HG03066 (cell line): ENCODE data around the gene SPRED1.
"Not testable (repeated sequence)": the region's sequence is repeated elsewhere in the genome, so short reads cannot be mapped to it uniquely, and the experiment has no call there.

Experiments
- ATAC-seq: cut with Tn5 transposase; IDR thresholded peaks from one replicate; pipeline ENCODE4 v1.9.1; 2021; ENCODE audit warnings: low read depth; ENCODE audit not compliant: unreplicated experiment

SPRED1 gene

DNA sequence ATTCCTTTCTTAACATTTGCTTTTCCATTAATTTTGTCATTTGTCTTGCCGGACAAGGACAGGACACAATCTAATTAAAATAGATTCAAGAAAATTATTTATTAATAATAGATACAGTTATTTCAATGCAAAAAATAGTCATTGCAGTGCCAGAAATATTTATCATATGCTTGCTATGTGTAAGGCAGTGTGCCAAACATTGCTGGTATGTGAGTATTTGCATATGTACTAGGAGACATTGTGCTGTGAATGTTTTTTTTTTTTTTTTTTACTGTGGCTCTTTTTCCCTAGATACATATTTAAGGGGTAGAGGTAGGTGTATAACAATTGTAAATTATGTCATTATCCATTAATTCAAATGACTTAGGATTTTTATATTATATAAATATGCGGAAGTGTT, 23.3 kb downstream of the SPRED1 start:
- ATAC-seq = no peak

GRCh38 chr15:38277281-38277680, 24.6 kb downstream of the SPRED1 start:
- ATAC-seq = not testable (repeated sequence)

- no peak for ATAC-seq
These were observed 28.4 kb downstream of the SPRED1 start for GRCh38 chr15:38281031-38281430.

- no peak for ATAC-seq
These were observed 30.4 kb downstream of the SPRED1 start for GRCh38 chr15:38283010-38283409.

DNA sequence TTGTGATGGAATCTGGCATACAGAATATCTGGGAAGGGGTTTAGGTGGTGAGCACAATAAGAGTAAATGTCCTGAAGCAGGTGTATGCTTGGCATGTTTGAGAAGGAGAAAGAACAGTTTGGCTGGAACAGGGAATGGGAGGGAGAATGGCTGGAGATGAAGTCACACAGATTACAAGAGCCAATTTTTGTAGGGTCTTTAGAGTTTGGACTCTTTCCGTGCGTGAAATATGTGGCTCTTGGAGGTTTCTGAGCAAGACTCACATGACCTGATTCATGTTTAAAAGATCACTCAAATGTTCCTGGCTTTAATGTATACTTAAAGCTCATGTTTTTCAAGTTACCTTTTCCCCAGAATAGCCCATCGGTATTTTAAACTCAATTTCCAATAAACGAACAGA, 32.8 kb downstream of the SPRED1 start:
- no peak for ATAC-seq

DNA sequence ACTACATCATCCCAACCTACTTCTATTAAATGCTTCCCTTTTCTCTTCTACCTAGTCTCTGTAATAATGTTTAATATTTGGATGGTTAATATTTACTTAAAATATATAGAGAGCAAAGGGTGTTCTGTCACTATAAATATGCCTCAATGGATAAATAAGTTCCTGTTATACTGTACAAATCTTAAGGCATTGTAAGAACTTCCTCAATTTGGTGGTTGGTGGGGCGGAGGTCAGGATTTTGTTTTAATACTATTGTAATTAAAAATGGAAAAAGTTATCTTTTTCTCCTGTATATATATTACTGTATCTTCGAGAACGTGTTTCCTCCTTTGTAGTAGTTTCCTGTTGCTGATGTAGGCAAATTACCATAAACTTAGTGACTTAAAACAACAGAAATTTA, 41.5 kb downstream of the SPRED1 start:
- ATAC-seq = no peak

DNA sequence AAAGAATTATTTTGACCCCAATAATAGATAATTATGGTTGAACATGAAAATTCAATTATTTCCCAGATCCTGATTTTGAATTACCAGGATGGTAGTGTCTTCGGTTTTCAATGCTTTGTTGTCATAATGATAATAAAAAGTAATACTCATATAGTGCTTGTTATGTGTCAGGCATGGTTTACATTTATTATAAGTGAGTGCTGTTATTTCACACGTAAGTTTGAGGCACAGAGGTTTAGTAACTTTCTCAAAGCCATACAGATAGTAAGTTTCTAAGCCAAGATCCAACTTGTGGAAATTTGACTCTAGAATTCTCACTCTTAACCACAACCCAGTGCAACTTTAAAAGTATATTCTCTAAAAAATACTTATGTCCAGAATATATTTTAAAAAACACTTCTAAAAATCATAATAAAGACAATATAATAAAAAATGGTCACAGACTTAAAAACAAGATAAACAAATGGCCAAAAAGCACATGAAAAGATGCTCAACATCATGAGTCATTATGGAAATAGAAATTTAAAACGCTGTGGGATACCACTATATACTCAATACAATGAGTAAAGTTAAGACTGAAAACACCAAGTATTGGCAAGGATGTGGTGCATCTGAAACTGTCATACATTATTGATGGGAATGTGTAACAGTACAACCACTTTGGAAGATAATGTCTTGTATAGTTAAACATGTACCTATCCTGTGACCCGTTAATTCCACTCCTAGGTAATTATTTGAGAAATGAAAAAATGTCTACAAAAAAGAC, 45.2 kb downstream of the SPRED1 start:
- no peak for ATAC-seq

DNA sequence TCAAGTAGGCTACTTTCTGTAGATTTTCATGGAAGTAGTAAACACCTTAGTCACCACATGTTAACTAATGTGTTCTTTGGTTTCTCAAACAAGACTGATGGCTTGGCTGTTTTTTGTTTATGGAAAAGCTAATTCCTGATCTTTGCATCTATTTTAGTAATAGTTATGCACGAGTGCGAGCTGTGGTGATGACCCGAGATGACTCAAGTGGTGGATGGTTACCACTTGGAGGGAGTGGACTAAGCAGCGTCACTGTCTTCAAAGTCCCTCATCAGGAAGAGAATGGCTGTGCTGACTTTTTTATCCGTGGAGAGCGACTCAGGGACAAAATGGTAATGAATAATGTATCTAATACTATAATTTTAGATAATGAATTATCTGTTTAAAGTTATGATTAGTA, 46.6 kb downstream of the SPRED1 start:
- ATAC-seq = no peak

DNA sequence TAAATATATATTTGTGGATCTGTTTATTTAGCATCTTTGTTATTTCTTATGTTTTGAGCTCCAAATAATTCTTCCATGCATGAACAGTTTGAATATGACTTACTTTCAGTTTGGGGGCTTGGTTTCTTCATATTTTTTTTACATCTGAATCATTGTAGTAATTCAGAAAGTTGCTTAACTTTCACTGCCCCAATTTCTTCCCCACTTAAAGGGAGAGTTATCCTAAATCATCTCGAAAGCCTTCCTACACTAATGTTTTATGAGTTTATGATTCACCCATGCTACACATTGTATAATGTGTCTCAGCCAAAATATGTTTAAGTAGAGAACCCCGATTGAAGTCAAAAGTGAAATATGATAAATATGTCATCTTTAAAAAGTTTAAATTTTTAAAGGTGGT, 47.8 kb downstream of the SPRED1 start:
- no peak for ATAC-seq

DNA sequence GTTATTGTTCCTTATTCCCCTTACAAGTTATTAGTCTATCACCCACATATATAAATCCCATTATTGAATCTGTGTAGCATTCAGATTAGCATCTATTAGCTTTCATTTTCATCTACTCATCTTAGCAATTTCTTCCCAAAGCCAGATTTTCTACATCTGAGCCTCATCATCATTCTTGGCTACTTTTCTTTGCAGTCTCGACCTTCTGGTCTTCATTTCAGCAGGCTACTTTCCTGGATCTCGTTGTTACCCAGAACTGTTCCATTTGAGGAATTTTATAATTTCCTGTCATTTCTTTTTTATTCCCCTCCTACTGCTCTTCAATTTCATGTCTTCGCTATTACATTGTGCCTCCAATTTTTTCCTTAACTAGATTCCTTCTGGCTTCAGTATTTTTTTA, 51.8 kb downstream of the SPRED1 start:
- no peak for ATAC-seq

- ATAC-seq = no peak
These were observed 54.6 kb downstream of the SPRED1 start for GRCh38 chr15:38307251-38307650.

DNA sequence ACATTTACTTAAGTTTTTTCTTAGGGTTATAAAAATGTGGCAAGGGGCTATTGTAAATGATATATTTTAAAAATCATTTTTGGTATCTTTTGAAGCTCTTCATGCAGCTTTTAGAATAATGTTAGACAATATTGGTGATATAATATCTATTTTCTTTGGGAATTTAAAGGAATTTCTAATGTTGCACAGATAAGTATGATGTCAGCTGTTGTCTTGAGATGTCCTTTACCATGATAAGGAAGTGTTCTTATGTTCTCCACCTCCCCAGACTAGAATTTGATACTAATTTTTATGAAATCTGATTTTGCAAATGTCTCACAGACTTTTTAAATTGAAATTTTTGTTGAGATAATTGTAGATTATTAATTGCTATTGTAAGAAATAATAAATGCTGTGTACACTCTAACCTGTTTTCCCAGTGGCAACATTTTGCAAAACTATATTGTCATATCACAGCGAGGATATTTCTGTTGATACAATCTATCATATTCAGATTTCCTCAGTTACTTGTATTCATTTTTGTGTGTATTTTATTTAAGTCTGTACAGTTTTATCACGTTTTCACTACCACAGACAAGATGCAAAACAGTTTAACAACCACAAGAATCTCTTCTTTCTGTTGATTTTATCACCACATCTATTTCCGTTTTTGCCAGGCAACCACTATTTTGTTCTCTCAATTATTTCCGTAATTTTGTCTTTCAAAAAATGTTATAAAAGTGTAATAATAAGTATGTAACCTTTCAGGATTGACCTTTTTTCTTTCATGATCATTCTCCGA, 55.4 kb downstream of the SPRED1 start:
- no peak for ATAC-seq

GRCh38 chr15:38308797-38309196, 56.2 kb downstream of the SPRED1 start:
- ATAC-seq = no peak

DNA sequence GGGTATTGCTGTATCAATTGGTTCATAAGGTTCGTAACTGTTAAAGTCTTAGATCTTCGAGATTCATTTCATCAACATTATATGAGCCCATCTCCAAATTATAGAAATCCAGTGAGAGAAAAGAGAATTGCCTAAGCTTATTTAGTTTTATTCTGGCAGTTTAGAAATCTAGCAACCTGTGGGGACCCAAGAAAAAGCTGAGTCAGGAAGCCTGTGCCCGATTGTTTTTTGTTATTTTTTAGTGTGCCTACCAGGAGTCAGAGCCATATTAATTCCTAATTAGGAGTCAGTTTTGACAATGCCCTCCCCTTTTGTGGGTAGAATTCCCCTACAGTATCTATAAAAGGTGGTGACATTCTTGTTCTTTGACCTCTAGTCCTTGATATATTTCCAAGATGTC, 59.6 kb downstream of the SPRED1 start:
- ATAC-seq = no peak

- no peak for ATAC-seq
These were observed 63.7 kb downstream of the SPRED1 start for GRCh38 chr15:38316311-38316710.

DNA sequence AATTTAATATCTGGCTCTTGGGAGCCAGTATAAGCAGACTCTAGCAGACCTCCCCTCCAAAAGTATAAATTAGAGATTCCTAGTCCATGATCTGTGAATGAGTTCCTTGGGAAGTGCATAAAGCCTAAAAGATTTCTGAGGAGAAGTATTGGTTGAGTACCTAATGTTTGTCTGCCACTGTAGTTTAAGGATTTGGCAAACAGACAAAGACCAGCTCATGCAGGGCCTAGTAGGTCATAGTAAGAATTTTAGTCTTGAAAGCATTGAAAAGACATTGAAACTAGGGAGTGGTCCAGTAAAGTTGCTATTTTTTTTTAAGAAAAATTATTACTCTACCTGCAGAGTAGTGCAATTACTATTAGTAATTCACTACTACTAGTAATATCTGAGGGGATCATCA, 67.5 kb downstream of the SPRED1 start:
- no peak for ATAC-seq

DNA sequence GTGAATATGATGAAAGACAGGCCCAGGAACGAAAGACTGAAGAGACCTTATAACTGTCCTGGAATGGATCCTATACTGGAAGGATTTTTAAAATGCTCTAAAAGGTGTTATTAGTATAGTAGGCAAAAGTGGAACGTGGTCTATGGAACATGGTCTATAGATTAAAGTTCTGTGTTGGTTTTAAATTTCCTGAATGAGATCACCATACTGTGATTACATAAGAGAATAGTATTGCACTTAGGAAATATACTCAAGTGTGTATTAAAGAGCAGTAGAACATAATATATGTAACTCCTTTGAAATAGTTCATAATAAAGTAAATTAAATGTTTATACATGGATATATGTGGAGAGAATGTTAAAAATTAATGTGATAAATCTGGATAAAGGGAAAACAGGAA, 68.2 kb downstream of the SPRED1 start:
- ATAC-seq = no peak

DNA sequence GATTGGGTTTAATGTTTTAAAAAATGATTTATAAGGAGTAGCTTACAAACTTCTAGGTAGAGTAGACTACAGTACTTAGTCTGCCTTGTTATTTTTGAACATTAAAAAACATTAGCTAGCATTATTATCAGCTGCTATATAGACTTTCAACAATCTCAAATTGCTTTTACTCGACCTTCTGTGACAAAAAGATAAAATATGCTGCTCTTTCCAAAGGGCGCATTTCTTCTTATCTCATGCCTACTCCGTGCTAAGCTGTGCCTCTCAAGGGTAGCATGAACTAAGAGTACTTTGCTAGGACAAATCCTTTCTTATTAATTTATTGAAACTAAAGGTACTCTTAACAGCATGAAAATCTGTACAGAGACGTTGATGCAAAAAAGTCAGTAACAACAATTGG, 71.3 kb downstream of the SPRED1 start:
- no peak for ATAC-seq

GRCh38 chr15:38324939-38325647, 72.5 kb downstream of the SPRED1 start:
- ATAC-seq = no peak

DNA sequence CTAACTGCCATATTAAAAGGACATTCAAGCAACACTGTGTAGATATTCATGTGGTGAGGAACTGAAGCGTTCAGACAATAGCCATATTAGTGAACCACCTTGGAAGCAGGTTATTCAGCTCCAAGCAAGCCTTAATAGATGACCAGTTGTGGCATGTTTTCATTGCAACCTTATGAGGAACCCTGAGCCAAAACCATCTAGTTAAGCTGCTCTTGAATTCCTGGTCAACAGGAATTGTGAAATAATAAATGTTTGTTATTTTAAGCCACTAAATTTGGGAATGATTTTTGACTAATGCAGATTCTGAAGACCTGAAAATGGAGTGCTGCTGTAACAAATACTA, 73.0 kb downstream of the SPRED1 start:
- ATAC-seq = no peak

GRCh38 chr15:38332711-38333110, 80.1 kb downstream of the SPRED1 start:
- ATAC-seq = no peak

GRCh38 chr15:38335116-38335515, 82.5 kb downstream of the SPRED1 start:
- no peak for ATAC-seq
